ENCODE data around the gene LCN15. TPM values are rescaled to one million over a fixed set of nuclear protein-coding genes. Genes with fewer than 3 reads are reported as not detected.

Gene LCN15
- total and polyA plus RNA-seq, 4 donors: not detected

GRCh38 chr9:136753371-136754058 lies 10.8 kb downstream of the LCN15 start:
- peaks cover 0 to 10% (median 1%) of the 10 kb centered on the region in 4 donors for H3K9me3 ChIP-seq (ENCODE audit: control insufficient read depth in 4 of 4, low read length in 3 of 4)
- WGBS: 90% methylated on average over 31 of the region's 31 CpGs
- no peak overlapping the region for H3K27ac ChIP-seq (ENCODE audit: low read depth in 1 of 2, low read length in 2 of 2)
- TF ChIP-seq GABPA (IDR thresholded peaks at IDR 0.05 in 1 of 2, conservative IDR thresholded peaks at IDR 0.05 in 1 of 2) (no peak), RXRA (IDR thresholded peaks at IDR 0.05) (no peak), TAF1 (conservative IDR thresholded peaks at IDR 0.05) (no peak), YY1 (IDR thresholded peaks at IDR 0.05) (no peak)
- H3K4me3 ChIP-seq (ENCODE audit: low read depth in 1 of 3, low read length in 3 of 3): no peak overlapping the region
- no peaks in the 10 kb centered on the region for H3K4me1 ChIP-seq (ENCODE audit: control insufficient read depth in 4 of 4, insufficient read depth in 4 of 4, low read length in 3 of 4)
- H3K27me3 ChIP-seq (ENCODE audit: control insufficient read depth in 4 of 4, insufficient read depth in 4 of 4, low read length in 3 of 4): no peaks in the 10 kb centered on the region
- H3K36me3 ChIP-seq (ENCODE audit: control insufficient read depth in 4 of 4, insufficient read depth in 3 of 4, low read depth in 1 of 4, low read length in 3 of 4): no peaks in the 10 kb centered on the region
- no peak overlapping the region for H3K9ac ChIP-seq (ENCODE audit: low read depth in 1 of 2, low read length in 2 of 2)
- DNase-seq (ENCODE audit: low spot score): no peak

DNA sequence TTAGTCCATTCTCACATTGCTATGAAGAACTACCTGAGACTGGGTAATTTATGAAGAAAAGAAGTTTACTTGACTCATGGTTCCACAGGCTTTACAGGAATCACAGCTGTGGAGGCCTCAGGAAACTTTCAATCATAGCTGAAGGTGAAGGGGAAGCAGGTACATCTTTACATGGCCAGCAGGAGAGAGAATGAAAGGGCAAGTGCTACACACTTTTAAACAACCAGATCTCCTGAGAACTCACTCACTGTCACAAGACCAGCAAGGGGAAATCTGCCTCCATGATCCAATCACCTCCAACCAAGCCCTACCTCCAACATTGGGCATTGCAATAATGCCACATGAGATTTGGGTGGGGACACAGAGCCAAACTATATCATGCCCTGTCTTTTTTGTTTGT lies 12.5 kb downstream of the LCN15 start:
- Histone ChIP-seq H3K36me3 (ENCODE audit: control insufficient read depth in 4 of 4, insufficient read depth in 3 of 4, low read depth in 1 of 4, low read length in 3 of 4) (no peaks in the 10 kb centered on the region), H3K9ac (ENCODE audit: low read depth in 1 of 2, low read length in 2 of 2) (no peak overlapping the region), H3K9me3 (ENCODE audit: control insufficient read depth in 4 of 4, low read length in 3 of 4) (peaks cover 0 to 10% (median 1%) of the 10 kb centered on the region in 4 donors), H3K4me3 (ENCODE audit: low read depth in 1 of 3, low read length in 3 of 3) (no peak overlapping the region), H3K4me1 (ENCODE audit: control insufficient read depth in 4 of 4, insufficient read depth in 4 of 4, low read length in 3 of 4) (no peaks in the 10 kb centered on the region), H3K27ac (ENCODE audit: low read depth in 1 of 2, low read length in 2 of 2) (no peak overlapping the region), H3K27me3 (ENCODE audit: control insufficient read depth in 4 of 4, insufficient read depth in 4 of 4, low read length in 3 of 4) (no peaks in the 10 kb centered on the region)
- TF ChIP-seq ZBTB33 (IDR thresholded peaks at IDR 0.05) (no peak), TAF1 (conservative IDR thresholded peaks at IDR 0.05) (no peak)
- DNase-seq (ENCODE audit: low spot score): no peak

GRCh38 chr9:136751244-136751643 lies 13.1 kb downstream of the LCN15 start:
- WGBS: 84% methylated on average over 1 of the region's 1 CpG
- TF ChIP-seq FOXA2 (IDR thresholded peaks at IDR 0.05) (no peak), GABPA (IDR thresholded peaks at IDR 0.05 in 1 of 2, conservative IDR thresholded peaks at IDR 0.05 in 1 of 2) (no peak), YY1 (IDR thresholded peaks at IDR 0.05) (no peak), NR2F2 (IDR thresholded peaks at IDR 0.05) (no peak), RAD21 (IDR thresholded peaks at IDR 0.05) (no peak), SP1 (IDR thresholded peaks at IDR 0.05) (no peak), RXRA (IDR thresholded peaks at IDR 0.05) (no peak), HNF4G (IDR thresholded peaks at IDR 0.05) (no peak)
- TF ChIP-seq, protein P1, sequence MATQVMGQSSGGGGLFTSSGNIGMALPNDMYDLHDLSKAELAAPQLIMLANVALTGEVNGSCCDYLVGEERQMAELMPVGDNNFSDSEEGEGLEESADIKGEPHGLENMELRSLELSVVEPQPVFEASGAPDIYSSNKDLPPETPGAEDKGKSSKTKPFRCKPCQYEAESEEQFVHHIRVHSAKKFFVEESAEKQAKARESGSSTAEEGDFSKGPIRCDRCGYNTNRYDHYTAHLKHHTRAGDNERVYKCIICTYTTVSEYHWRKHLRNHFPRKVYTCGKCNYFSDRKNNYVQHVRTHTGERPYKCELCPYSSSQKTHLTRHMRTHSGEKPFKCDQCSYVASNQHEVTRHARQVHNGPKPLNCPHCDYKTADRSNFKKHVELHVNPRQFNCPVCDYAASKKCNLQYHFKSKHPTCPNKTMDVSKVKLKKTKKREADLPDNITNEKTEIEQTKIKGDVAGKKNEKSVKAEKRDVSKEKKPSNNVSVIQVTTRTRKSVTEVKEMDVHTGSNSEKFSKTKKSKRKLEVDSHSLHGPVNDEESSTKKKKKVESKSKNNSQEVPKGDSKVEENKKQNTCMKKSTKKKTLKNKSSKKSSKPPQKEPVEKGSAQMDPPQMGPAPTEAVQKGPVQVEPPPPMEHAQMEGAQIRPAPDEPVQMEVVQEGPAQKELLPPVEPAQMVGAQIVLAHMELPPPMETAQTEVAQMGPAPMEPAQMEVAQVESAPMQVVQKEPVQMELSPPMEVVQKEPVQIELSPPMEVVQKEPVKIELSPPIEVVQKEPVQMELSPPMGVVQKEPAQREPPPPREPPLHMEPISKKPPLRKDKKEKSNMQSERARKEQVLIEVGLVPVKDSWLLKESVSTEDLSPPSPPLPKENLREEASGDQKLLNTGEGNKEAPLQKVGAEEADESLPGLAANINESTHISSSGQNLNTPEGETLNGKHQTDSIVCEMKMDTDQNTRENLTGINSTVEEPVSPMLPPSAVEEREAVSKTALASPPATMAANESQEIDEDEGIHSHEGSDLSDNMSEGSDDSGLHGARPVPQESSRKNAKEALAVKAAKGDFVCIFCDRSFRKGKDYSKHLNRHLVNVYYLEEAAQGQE (IDR thresholded peaks at IDR 0.05): no peak
- H3K27ac ChIP-seq (ENCODE audit: low read depth in 1 of 2, low read length in 2 of 2): no peak overlapping the region
- no peak overlapping the region for H3K9ac ChIP-seq (ENCODE audit: low read depth in 1 of 2, low read length in 2 of 2)
- no peaks in the 10 kb centered on the region for H3K36me3 ChIP-seq (ENCODE audit: control insufficient read depth in 4 of 4, insufficient read depth in 3 of 4, low read depth in 1 of 4, low read length in 3 of 4)
- no peaks in the 10 kb centered on the region for H3K4me1 ChIP-seq (ENCODE audit: control insufficient read depth in 4 of 4, insufficient read depth in 4 of 4, low read length in 3 of 4)
- no peaks in the 10 kb centered on the region for H3K27me3 ChIP-seq (ENCODE audit: control insufficient read depth in 4 of 4, insufficient read depth in 4 of 4, low read length in 3 of 4)
- H3K4me3 ChIP-seq (ENCODE audit: low read depth in 1 of 3, low read length in 3 of 3): no peak overlapping the region
- DNase-seq (ENCODE audit: low spot score): no peak
- peaks cover 0 to 10% (median 1%) of the 10 kb centered on the region in 4 donors for H3K9me3 ChIP-seq (ENCODE audit: control insufficient read depth in 4 of 4, low read length in 3 of 4)

Measured in liver (tissue), 9 donors.